Lower leg skin (tissue), 4 donors: Measurements from ENCODE around the gene ZNF512B. TPM values are rescaled to one million over a fixed set of nuclear protein-coding genes. Genes with fewer than 3 reads are reported as not detected.

Experiments
- DNase-seq, 2 donors: peaks; one replicate each; pipeline ENCODE4 v3.0.0-alpha.2; 2019; ENCODE audit warnings: low spot score in 2 of 2
- H3K4me3 ChIP-seq: fragments of 200-600 bp; sonication (generic); 2 replicates; pipeline ENCODE4 v1.5.1; 2017; ENCODE audit warnings: mild to moderate bottlenecking, low read depth; ENCODE audit not compliant: poor library complexity, severe bottlenecking
- CTCF ChIP-seq, 3 donors: fragments of 450-650 bp; IDR thresholded peaks; one replicate each; pipeline ENCODE4 v1.5.1; 2016; ENCODE audit warnings: antibody characterized with exemption in 3 of 3, mild to moderate bottlenecking in 3 of 3, moderate library complexity in 2 of 3
- POLR2A ChIP-seq, 2 donors: fragments of 450-650 bp; IDR thresholded peaks; one replicate each; pipeline ENCODE4 v1.6.1; 2016 to 2017; ENCODE audit warnings: antibody characterized with exemption in 2 of 2, mild to moderate bottlenecking in 1 of 2, moderate library complexity in 1 of 2
- WGBS, 2 donors: methylation state at CpG; one replicate each; pipeline ENCODE4 v1.1.5; 2018; 5-methylcytosine and 5-hydroxymethylcytosine counted together
- intact Hi-C: fragments of 100-400 bp; cut with DNase I; formaldehyde crosslinking; loops from one replicate; pipeline ENCODE4 v1.15.0; 2023; ENCODE audit warnings: low total_unique reads
- total RNA-seq, 4 donors: library from RNA; depleted of rRNA; stranded (reverse); fragments of >200 nt; gene quantifications; one replicate each; pipeline ENCODE4 v1.1.0, GENCODE V29; 2016

ZNF512B gene
- total RNA-seq, 4 donors from 2014 or later: 15.3 to 19.8 (median 16.7) TPM

- TF ChIP-seq POLR2A (IDR thresholded peaks at IDR 0.05): no peak
- TF ChIP-seq CTCF (IDR thresholded peaks at IDR 0.05): no peak
- DNase-seq: no peak
- intact Hi-C loops: no loop called here
- no peak overlapping the region for H3K4me3 ChIP-seq
- 22 to 27% methylated on average over 22 to 25 of the region's 27 CpGs for WGBS, 2 donors
Observed at GRCh38 chr20:63947638-63948456, 21.9 kb downstream of the ZNF512B start.

GRCh38 chr20:63946986-63947637 is 22.6 kb downstream of the ZNF512B start:
- no peak overlapping the region for H3K4me3 ChIP-seq
- no peak for DNase-seq
- intact Hi-C loops: no loop called here
- no peak for TF ChIP-seq CTCF (IDR thresholded peaks at IDR 0.05)
- WGBS, 2 donors: 73 to 87% methylated on average over 7 to 14 of the region's 15 CpGs

GRCh38 chr20:63945921-63946920 is 23.5 kb downstream of the ZNF512B start:
- no peak overlapping the region for H3K4me3 ChIP-seq
- intact Hi-C loops: no loop called here
- no peak for DNase-seq
- 92 to 94% methylated on average over 34 to 38 of the region's 39 CpGs for WGBS, 2 donors
- no peak for TF ChIP-seq POLR2A (IDR thresholded peaks at IDR 0.05)
- TF ChIP-seq CTCF (IDR thresholded peaks at IDR 0.05): no peak

- intact Hi-C loops: no loop called here
- 85 to 88% methylated on average over 16 to 17 of the region's 17 CpGs for WGBS, 2 donors
- no peak for TF ChIP-seq CTCF (IDR thresholded peaks at IDR 0.05)
- no peak for TF ChIP-seq POLR2A (IDR thresholded peaks at IDR 0.05)
- no peak overlapping the region for H3K4me3 ChIP-seq
- no peak for DNase-seq
Observed at GRCh38 chr20:63945031-63945658, 24.6 kb downstream of the ZNF512B start.
